Measurements from ENCODE around the gene ADAR. TPM values are rescaled to one million over a fixed set of nuclear protein-coding genes. Genes with fewer than 3 reads are reported as not detected.

Gene ADAR
- total and polyA plus RNA-seq, 2 donors (not counting 3 experiments of a cell fraction or from before 2014, with no cell fraction given): 88.2 to 141 TPM

- peaks cover 29 to 61% of the 10 kb centered on the region in 2 experiments for H3K36me3 ChIP-seq (ENCODE audit: control insufficient read depth in 2 of 2, extremely low read depth in 1 of 2, insufficient read depth in 2 of 2, low read length in 2 of 2)
- H4K20me1 ChIP-seq (replicated peaks; ENCODE audit: control insufficient read depth, extremely low read depth, insufficient read depth, low read length): peaks cover 2% of the 10 kb centered on the region
- no peaks in the 10 kb centered on the region for H3K79me2 ChIP-seq (ENCODE audit: control insufficient read depth, insufficient read depth, low read length)
- DNase-seq (ENCODE audit: low read depth, low spot score) (no peak), FAIRE-seq (no peak)
- TF ChIP-seq FOS (IDR thresholded peaks at IDR 0.05; ENCODE audit: borderline replicate concordance, insufficient read depth, low read length) (no peak), POLR2A (IDR thresholded peaks at IDR 0.05; ENCODE audit: low read depth, low read length) (no peak), MYC (IDR thresholded peaks at IDR 0.05; ENCODE audit: low read depth, low read length) (no peak), JUN (IDR thresholded peaks at IDR 0.05; ENCODE audit: borderline replicate concordance, insufficient read depth, insufficient read length, low read depth) (no peak), EZH2 (IDR thresholded peaks at IDR 0.05; ENCODE audit: borderline replicate concordance, low read depth, low read length, severe bottlenecking) (no peak), MAX (IDR thresholded peaks at IDR 0.05; ENCODE audit: insufficient read depth, insufficient read length) (no peak), CTCF (IDR thresholded peaks at IDR 0.05; ENCODE audit: extremely low read depth in 1 of 2, insufficient read depth in 1 of 2, low read depth in 1 of 2, low read length in 2 of 2) (no peak)
- no TSS peak for BruUV-seq (replicated peaks)
- H3K4me1 ChIP-seq (ENCODE audit: control insufficient read depth, extremely low read depth, insufficient read depth, low read length): peaks cover 28% of the 10 kb centered on the region
- H3K9ac ChIP-seq (replicated peaks; ENCODE audit: extremely low read depth, insufficient read depth, low read length): no peak overlapping the region
- H3K9me3 ChIP-seq (replicated peaks; ENCODE audit: control insufficient read depth, insufficient read depth, low read length): no peaks in the 10 kb centered on the region
- no peaks in the 10 kb centered on the region for H3K9me1 ChIP-seq (replicated peaks; ENCODE audit: control insufficient read depth, extremely low read depth, insufficient read depth, low read length)
- H3K27me3 ChIP-seq (ENCODE audit: control insufficient read depth in 2 of 2, insufficient read depth in 2 of 2, low read length in 2 of 2): no peaks in the 10 kb centered on the region
- intact Hi-C loops (cut with micrococcal nuclease): no loop called here
- no peak overlapping the region for H3K4me2 ChIP-seq (ENCODE audit: insufficient read depth, low read length)
- ChIA-PET CTCF (no interaction called here), POLR2A (no interaction called here)
- dilution Hi-C loops (cut with MboI; ENCODE audit: extremely low pct_ligation_motif_present, low sequenced_read_pairs): no loop called here
- no peak overlapping the region for H2AFZ ChIP-seq (ENCODE audit: low read depth, low read length)
- H3K27ac ChIP-seq (ENCODE audit: insufficient read depth, low read depth, low read length): peak overlapping the region; percentile 58
- H3K4me3 ChIP-seq (replicated peaks in 1 of 3; ENCODE audit: insufficient read depth in 1 of 3, low read depth in 1 of 3, low read length in 3 of 3): no peak overlapping the region
Observed at GRCh38 chr1:154582885-154583284, 25.1 kb downstream of the ADAR start.

Measured in endothelial cell of umbilical vein (primary cell).